Activated naive CD8-positive, alpha-beta T cell treated with anti-CD3 and anti-CD28 coated beads, Interleukin-2, amount 10 ng/mL, durations not matched to agents 7 days and 5 days (primary cell): Measurements from ENCODE around the gene ODAD2. TPM values are rescaled to one million over a fixed set of nuclear protein-coding genes. Genes with fewer than 3 reads are reported as not detected.
A peak's percentile ranks its signal among the peaks of the same experiment; 100 is the strongest.
"Not testable (repeated sequence)": the region's sequence is repeated elsewhere in the genome, so short reads cannot be mapped to it uniquely, and the experiment has no call there.

Experiments
- ATAC-seq: fragments of 150-1000 bp; cut with Tn5 transposase; one replicate; pipeline ENCODE4 v1.10.0; 2021; ENCODE audit warnings: low read depth, moderate library complexity
- POLR2A ChIA-PET: fragments of 350-600 bp; sonication (Branson Sonifier 250); formaldehyde crosslinking; loops from one replicate; lab custom pipeline; 2021; ENCODE audit warnings: antibody characterized with exemption; lab: Charles Lee
- DNase-seq: peaks from one replicate; pipeline ENCODE4 v3.0.0; 2021
- H3K27ac Mint-ChIP-seq: one replicate; pipeline ENCODE4 v1.8.0; 2022; ENCODE audit warnings: mild to moderate bottlenecking, mixed read lengths
- H3K27me3 Mint-ChIP-seq: one replicate; pipeline ENCODE4 v1.8.0; 2022; ENCODE audit warnings: mild to moderate bottlenecking, moderate library complexity, mixed read lengths
- H3K36me3 Mint-ChIP-seq: one replicate; pipeline ENCODE4 v1.8.0; 2021; ENCODE audit warnings: mild to moderate bottlenecking, mixed read lengths
- H3K4me1 Mint-ChIP-seq: one replicate; pipeline ENCODE4 v1.8.0; 2021; ENCODE audit warnings: mixed read lengths
- H3K4me3 Mint-ChIP-seq: one replicate; pipeline ENCODE4 v1.8.0; 2022; ENCODE audit warnings: mild to moderate bottlenecking, moderate library complexity, mixed read lengths
- H3K9me3 Mint-ChIP-seq: one replicate; pipeline ENCODE4 v1.8.0; 2021; ENCODE audit warnings: mixed read lengths
- total RNA-seq, 2 experiments: library from RNA; stranded (reverse); gene quantifications; one replicate each; pipeline ENCODE4 v1.2.3, GENCODE V29; 2021

ODAD2 gene
- total RNA-seq, 2 experiments from 2014 or later: not detected

DNA sequence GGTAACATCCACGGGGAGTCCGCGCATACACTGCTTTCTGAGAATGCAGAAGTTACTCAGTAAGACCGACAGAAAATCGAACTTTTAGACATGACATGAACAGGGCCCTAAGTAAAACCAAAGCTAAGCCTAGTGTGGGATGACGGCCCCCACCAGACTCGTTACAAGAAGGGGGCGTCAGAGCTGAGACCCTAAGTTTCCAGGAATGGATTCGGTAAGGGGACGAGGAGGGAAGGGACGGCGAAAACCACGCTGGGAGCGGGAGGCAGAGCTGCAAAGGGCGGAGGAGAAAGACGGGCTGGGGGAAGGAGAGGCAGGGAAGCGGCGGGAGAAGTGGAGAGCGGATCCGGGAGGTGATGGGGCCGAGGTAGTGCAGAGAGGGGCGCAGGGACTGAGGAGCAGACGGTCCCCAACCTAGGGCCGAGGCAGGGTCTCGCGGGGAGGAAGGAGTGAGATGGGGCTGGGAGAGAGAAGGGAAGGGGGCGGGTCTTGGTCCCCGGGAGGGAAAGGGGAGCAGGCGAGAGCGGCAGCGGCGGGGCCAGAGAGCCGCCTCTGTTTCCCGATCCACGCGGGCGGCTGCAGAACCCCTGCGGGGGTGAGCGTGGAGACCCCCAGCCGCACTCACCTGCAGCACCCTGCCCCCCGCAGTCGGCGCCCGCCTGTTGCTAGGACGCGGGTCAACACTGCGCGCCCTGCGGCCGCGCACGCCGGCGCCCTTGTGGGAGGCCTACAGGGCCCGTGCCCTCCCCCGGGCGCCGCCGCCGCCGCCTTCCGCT lies 513 bp downstream of the ODAD2 start:
- Mint-ChIP-seq H3K27ac (no peak overlapping the region), H3K4me1 (peaks cover 10% of the 10 kb centered on the region), H3K27me3 (peaks cover 70% of the 10 kb centered on the region), H3K36me3 (no peaks in the 10 kb centered on the region), H3K4me3 (peak overlapping the region; percentile 88), H3K9me3 (peaks cover 2% of the 10 kb centered on the region)
- peak; percentile 85 for ATAC-seq
- POLR2A ChIA-PET: no interaction called here
- peak; percentile 49 for DNase-seq

DNA sequence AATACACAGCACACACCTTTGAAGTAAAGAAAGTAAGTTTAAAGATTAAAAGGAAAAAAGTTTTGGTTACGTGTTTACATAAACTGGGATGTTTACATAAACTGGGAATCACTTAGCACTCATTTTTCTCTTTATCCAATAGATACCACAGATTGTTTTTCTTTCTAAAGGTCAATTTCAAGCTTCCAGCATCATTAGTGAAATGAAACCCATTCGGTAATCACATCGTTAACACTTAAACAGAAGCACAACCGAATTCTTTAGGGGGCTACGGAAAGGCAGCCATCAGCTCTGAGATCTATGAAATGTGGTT lies 1.1 kb downstream of the ODAD2 start:
- Mint-ChIP-seq H3K27ac (no peak overlapping the region), H3K27me3 (peaks cover 72% of the 10 kb centered on the region), H3K9me3 (peaks cover 2% of the 10 kb centered on the region), H3K4me1 (peaks cover 10% of the 10 kb centered on the region), H3K4me3 (peak overlapping the region; percentile 88), H3K36me3 (no peaks in the 10 kb centered on the region)
- ATAC-seq (no peak), DNase-seq (no peak)
- POLR2A ChIA-PET: no interaction called here

DNA sequence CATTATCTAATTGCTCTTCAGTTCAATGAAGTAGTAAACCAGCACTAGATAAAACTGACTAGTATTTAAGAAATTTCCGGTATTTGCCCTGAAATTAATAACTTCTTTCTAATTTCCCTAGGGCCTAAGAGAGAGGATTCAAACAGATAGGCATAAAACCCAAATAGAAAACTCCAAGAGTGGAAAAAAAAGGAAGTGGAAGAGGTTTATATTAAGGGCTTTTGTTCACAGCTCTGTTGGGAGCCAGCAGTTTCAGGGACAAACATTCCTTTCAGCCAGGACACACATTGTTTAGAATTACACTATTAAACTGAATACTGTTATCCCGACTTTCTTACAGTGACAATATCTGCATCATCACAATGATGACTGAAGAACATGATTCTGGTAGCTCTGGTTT lies 3.6 kb downstream of the ODAD2 start:
- H3K27me3 Mint-ChIP-seq: peaks cover 57% of the 10 kb centered on the region
- no peaks in the 10 kb centered on the region for H3K9me3 Mint-ChIP-seq
- H3K36me3 Mint-ChIP-seq: no peaks in the 10 kb centered on the region
- ATAC-seq (no peak), DNase-seq (no peak)
- POLR2A ChIA-PET: no interaction called here
- H3K27ac Mint-ChIP-seq: no peak overlapping the region
- H3K4me1 Mint-ChIP-seq: peaks cover 10% of the 10 kb centered on the region
- H3K4me3 Mint-ChIP-seq: no peak overlapping the region

DNA sequence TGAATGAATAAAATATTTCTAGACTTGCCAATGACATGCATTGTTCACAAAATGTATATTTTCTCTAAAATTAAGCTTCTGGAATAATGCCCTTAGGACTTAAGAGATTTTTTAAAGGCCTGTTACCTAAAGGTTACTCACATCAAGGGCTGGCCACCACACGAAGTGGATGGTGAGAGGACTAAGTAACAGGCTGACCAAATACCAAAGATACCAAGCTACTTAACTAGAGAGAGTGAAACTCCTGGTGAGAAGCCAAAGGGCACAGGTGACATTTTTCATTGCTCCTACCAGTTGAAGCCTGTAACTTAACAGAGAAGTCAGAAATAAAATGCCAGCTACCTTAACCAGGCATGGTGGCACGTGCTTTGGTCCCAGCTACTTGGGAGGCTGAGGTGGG lies 9.5 kb downstream of the ODAD2 start:
- ATAC-seq, H3K36me3 Mint-ChIP-seq, H3K4me1 Mint-ChIP-seq, H3K27ac Mint-ChIP-seq, H3K9me3 Mint-ChIP-seq, POLR2A ChIA-PET, DNase-seq, H3K4me3 Mint-ChIP-seq: not testable (repeated sequence)
- peaks cover 23% of the 10 kb centered on the region for H3K27me3 Mint-ChIP-seq

DNA sequence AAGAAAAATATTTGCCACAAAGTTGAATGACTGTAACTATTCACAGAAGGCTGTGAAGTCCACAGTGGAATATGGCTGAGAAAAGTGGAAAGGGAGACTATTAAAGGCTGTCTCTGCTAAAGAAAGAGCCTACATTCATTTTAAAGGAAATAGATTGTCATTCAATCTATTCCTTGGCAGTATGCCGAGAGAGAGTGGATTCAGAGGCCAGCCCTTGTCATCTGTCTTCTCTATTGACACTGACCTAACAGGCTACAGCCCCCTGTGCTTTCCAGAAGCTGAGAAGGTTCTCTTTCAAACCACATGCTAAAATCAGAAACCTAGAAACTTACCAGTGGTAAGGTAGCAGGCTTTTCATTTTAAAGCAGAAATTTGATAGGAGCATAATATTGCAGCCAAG lies 12.1 kb downstream of the ODAD2 start:
- Mint-ChIP-seq H3K4me3 (no peak overlapping the region), H3K9me3 (no peaks in the 10 kb centered on the region)

DNA sequence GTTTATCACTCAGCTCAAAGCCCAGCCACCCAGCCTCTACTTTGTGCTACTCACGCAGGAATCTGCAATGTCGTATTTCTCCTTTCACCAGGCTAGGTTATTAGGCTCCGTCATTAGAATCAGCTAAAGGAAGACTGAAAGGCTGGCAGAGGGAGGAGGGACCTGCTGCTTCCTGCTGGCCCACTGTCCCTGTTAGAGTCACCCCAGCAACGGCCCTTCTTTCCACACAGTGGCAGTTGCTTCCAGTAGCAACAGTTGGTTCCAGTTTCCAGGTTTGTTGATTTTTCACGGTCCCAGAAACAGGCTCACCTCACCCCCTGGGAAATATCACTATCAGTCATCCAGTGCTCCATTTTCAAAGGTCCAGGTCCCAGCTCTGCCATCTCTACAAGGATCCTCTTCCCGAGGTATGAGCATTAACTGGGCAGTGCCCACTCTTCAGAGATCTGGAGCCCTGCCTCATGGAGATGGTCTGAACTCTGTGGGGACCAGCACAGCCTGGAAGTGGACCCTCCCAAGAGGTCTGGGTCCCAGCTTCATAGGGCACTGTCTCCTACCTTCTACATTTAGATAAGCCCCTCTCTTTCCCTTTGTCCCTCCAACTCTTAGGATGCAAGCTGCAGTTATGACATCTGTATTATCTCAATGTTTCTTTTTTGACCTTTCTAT lies 15.9 kb downstream of the ODAD2 start:
- no peak for ATAC-seq
- no peaks in the 10 kb centered on the region for H3K4me1 Mint-ChIP-seq
- DNase-seq: no peak
- peaks cover 17% of the 10 kb centered on the region for H3K27me3 Mint-ChIP-seq
- H3K9me3 Mint-ChIP-seq: no peaks in the 10 kb centered on the region
- H3K36me3 Mint-ChIP-seq: no peaks in the 10 kb centered on the region
- POLR2A ChIA-PET: no interaction called here
- H3K27ac Mint-ChIP-seq: no peak overlapping the region
- no peak overlapping the region for H3K4me3 Mint-ChIP-seq

More for the DNA sequence above, 12.1 kb downstream of the ODAD2 start:
- POLR2A ChIA-PET: no interaction called here
- Mint-ChIP-seq H3K27ac (no peak overlapping the region), H3K36me3 (no peaks in the 10 kb centered on the region), H3K4me1 (no peaks in the 10 kb centered on the region), H3K27me3 (peaks cover 16% of the 10 kb centered on the region)
- ATAC-seq: no peak
- DNase-seq: no peak

DNA sequence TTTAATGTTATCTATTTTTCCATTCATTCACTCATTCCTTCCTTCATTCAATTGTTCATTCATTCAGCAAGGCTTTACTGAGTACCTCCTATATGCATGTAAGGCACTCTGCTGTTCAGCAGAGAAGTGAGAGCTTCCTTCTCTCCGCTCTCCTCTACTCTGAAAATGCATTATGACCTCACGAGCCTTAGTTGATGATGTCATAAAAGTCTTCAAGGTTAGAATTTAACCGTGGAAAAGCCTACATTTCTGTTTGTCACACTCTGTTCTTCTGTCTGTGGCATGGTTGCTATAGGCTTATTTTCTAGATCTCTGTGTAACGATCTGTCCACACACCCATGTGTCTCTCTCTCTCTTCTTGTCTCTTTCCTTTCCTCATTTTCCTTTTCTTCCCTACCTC lies 17.1 kb downstream of the ODAD2 start:
- no peaks in the 10 kb centered on the region for H3K36me3 Mint-ChIP-seq
- no peak overlapping the region for H3K4me3 Mint-ChIP-seq
- POLR2A ChIA-PET: no interaction called here
- H3K27me3 Mint-ChIP-seq: peaks cover 6% of the 10 kb centered on the region
- DNase-seq: no peak
- no peak for ATAC-seq
- H3K9me3 Mint-ChIP-seq: no peaks in the 10 kb centered on the region
- H3K27ac Mint-ChIP-seq: no peak overlapping the region
- no peaks in the 10 kb centered on the region for H3K4me1 Mint-ChIP-seq

DNA sequence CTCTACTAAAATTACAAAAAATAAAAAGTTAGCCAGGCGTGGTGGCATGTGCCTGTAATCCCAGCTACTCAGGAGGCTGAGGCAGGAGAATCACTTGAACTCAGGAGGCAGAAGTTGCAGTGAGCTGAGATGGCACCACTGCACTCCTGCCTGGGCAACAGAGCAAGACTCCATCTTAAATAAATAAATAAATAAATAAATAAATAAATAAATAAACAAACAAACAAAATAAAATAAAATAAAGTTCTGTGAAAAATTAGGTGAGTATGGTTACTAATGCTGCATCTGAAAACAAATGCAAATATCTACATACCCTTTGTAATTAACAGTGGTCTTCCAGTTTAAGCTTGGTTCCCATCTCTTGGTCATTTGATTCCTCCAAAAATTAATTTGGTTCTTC lies 28.1 kb downstream of the ODAD2 start:
- DNase-seq, POLR2A ChIA-PET, H3K4me3 Mint-ChIP-seq, H3K27me3 Mint-ChIP-seq, H3K9me3 Mint-ChIP-seq, H3K4me1 Mint-ChIP-seq, H3K36me3 Mint-ChIP-seq, ATAC-seq, H3K27ac Mint-ChIP-seq: not testable (repeated sequence)

DNA sequence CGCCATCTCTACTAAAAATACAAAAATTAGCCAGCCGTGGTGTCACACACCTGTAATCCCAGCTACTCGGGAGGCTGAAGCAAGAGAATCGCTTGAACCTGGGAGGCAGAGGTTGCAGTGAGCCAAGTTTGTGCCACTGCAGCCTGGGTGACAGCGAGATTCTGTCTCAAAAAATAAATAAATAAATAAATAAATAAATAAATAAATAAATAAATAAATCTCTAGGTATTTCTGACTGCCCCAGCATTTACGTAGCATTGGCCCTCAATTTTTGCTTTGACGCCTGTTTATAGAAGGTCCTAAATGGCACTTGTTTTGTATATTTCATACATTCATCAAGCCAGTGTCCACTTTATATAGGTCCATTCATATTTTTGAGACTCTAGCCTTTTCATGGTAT lies 28.9 kb downstream of the ODAD2 start:
- POLR2A ChIA-PET, H3K4me3 Mint-ChIP-seq, ATAC-seq, H3K9me3 Mint-ChIP-seq, H3K27ac Mint-ChIP-seq, H3K27me3 Mint-ChIP-seq, H3K36me3 Mint-ChIP-seq, H3K4me1 Mint-ChIP-seq, DNase-seq: not testable (repeated sequence)

DNA sequence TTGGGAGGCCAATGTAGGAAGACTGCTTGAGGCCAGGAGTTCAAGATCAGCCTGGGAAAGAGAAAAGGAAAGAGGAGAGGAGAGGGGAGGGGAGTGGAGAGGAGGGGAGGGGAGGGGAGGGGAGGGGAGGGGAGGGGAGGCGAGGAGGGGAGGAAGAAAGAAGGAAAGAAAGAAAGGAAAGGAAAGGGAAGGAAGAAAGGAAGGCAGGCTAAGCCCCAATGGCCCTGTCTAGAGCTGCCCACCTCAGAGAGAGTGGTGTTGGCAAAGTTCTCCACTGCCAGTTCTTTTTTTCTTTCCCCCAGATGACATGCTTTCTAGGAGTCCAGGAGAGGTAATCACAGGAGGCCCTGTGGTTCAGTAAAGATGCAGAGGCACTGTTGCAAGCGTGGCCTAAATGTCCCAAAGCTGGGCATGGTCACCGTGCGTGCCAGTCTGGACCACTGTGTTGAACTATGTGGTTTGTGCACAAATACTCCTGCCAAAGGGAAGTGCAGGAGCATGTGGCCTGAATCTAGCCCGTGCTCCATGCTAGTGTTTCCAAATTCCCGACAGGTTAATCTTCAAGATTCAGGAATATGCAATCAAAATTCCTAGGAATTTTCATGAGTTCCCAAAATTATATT lies 39.7 kb downstream of the ODAD2 start:
- H3K36me3 Mint-ChIP-seq: no peaks in the 10 kb centered on the region

DNA sequence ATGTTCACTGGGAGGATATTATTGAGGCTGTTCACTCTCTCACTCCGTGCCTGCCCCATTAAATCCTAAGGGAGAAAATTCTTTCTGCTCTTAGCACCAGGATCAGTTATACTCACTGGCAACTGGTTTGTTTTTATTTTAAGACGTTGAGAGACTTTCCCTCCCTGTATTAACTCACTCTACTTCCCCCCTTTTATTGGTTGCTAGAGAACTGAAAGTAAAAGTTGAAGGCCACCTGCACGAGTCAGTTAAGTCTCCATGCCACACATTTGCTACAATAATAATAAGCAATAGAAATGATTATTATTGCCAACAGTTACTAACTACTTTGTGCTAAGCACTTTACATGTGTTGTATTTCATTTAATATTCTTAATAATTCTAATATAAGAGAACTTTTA lies 40.5 kb downstream of the ODAD2 start:
- POLR2A ChIA-PET: interaction anchor here (0.6 kb wide), 1 partner anchor 220 kb away, joined by 3 read pairs; no protein-coding TSS in a partner anchor
- not testable (repeated sequence) for H3K27me3 Mint-ChIP-seq, H3K4me1 Mint-ChIP-seq, H3K9me3 Mint-ChIP-seq, ATAC-seq, H3K36me3 Mint-ChIP-seq, DNase-seq
- Mint-ChIP-seq H3K4me3 (peak overlapping the region; percentile 63), H3K27ac (peak overlapping the region; percentile 54)

More for the DNA sequence above, 39.7 kb downstream of the ODAD2 start:
- no peaks in the 10 kb centered on the region for H3K9me3 Mint-ChIP-seq
- H3K4me1 Mint-ChIP-seq: peaks cover 10% of the 10 kb centered on the region
- POLR2A ChIA-PET: no interaction called here
- H3K27ac Mint-ChIP-seq: peak overlapping the region; percentile 58
- H3K4me3 Mint-ChIP-seq: peak overlapping the region; percentile 63
- ATAC-seq: no peak
- DNase-seq: no peak
- no peaks in the 10 kb centered on the region for H3K27me3 Mint-ChIP-seq

DNA sequence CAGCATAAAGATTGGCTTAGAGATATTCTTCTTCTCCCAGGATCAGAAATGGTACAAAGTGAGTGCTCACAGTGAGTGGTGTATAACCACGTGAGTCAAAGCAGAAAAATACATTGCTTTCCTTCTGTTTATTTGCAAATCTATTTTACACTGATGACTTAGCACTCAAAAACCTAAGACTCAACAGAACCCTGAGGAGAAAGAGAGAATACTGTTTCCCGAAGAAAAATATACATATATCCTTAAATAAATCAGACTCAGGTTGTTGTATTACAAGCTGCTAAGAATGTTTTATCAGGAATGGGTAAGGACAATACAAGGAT lies 48.7 kb downstream of the ODAD2 start:
- DNase-seq (no peak), ATAC-seq (no peak)
- H3K4me1 Mint-ChIP-seq: peaks cover 3% of the 10 kb centered on the region
- no peaks in the 10 kb centered on the region for H3K9me3 Mint-ChIP-seq
- H3K27ac Mint-ChIP-seq: no peak overlapping the region
- H3K27me3 Mint-ChIP-seq: peaks cover 3% of the 10 kb centered on the region
- no peaks in the 10 kb centered on the region for H3K36me3 Mint-ChIP-seq
- POLR2A ChIA-PET: no interaction called here
- no peak overlapping the region for H3K4me3 Mint-ChIP-seq

DNA sequence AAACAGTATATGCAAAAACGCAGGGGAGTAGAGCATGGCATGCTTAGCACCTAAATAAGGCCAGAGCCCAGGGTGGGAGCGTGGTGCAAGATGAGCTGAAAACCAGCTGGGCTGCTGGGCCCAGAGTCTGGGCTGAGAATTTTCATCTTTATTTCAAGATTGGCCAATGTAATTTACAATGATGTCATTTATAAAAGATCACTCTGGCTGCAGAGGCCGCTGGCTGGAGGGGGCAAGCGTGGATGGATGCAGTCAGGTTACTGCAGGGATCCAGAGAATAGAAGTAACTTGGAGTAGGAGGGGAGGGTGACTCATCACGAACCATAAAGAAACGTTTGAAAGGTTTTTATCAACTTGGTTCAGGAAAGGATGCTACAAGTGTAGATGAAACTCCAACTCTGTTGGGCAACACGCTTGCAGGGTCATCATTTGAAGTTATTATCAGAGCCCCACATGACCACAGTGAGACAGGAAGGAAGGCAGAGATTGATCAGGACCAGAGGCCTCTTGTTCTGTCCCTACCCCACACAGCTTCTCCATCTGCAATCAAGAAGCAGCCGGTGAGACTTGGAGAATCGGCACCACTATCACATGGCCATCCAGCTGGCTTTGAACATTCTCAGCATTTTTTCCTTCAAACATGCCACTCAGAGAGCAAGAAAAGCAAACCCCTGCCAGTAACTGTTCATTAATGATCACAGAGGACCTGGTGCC lies 49.2 kb downstream of the ODAD2 start:
- Mint-ChIP-seq H3K4me1 (peaks cover 3% of the 10 kb centered on the region), H3K27ac (no peak overlapping the region), H3K36me3 (no peaks in the 10 kb centered on the region), H3K9me3 (no peaks in the 10 kb centered on the region), H3K27me3 (peaks cover 3% of the 10 kb centered on the region), H3K4me3 (no peak overlapping the region)
- DNase-seq (no peak), ATAC-seq (no peak)
- POLR2A ChIA-PET: no interaction called here
